K562 (cell line): ENCODE measurements around the gene HSBP1L1. TPM values are rescaled to one million over a fixed set of nuclear protein-coding genes. Genes with fewer than 3 reads are reported as not detected.
A peak's percentile ranks its signal among the peaks of the same experiment; 100 is the strongest.

Source experiments
- ATAC-seq: fragments of 200-7000 bp; cut with Tn5 transposase; 3 replicates; pipeline ENCODE4 v1.9.1; 2020; ENCODE audit warnings: moderate library complexity
- Bru-seq: library from RNA; stranded (reverse); fragments of 400-500 nt; gene quantifications from one replicate; lab custom pipeline; 2021; lab: Mats Ljungman, UMichigan
- BruChase-seq, 2 experiments: library from RNA; stranded (reverse); fragments of 400-500 nt; gene quantifications; one replicate each; lab custom pipeline; 2021; lab: Mats Ljungman, UMichigan
- BruUV-seq: library from RNA; stranded (reverse); fragments of 400-500 nt; replicated peaks from 2 replicates; lab custom pipeline; 2021; lab: Mats Ljungman, UMichigan
- CTCF ChIA-PET: fragments of 300-600 bp; formaldehyde crosslinking; extraction: SDS; loops from one replicate; lab custom pipeline; 2021; ENCODE audit warnings: low intra/inter-chr PET ratio; lab: Yijun Ruan, JAX
- POLR2A ChIA-PET: fragments of 300-600, 350-650 bp; sonication (Branson Sonifier 250); formaldehyde crosslinking; extraction: SDS; loops from one replicate; lab custom pipeline; 2021; ENCODE audit warnings: antibody characterized with exemption, inconsistent platforms; lab: Yijun Ruan, JAX
- DNase-seq, 4 experiments: peaks; one replicate each; pipeline versions ENCODE4 v3.0.0 to v3.0.0-alpha.2; 2011 to 2018; ENCODE audit warnings: low spot score in 3 of 4, mixed read lengths in 3 of 4; ENCODE audit errors: extremely low read depth in 1 of 4
- FAIRE-seq: peaks from 2 replicates; lab custom pipeline; 2011; peaks lifted over from hg19 to GRCh38; lab: Jason Lieb, UNC
- H2AFZ ChIP-seq: 2 replicates; pipeline ENCODE4 v1.6.0; 2011; ENCODE audit warnings: low read depth, low read length, control low read depth, inconsistent platforms
- H3K27ac ChIP-seq: fragments of 200-600 bp; 3 replicates; pipeline ENCODE4 v1.8.0; 2011; ENCODE audit warnings: low read depth, mild to moderate bottlenecking, control low read depth, inconsistent platforms, low read length, moderate library complexity, mixed read lengths; ENCODE audit errors: extremely low read depth
- H3K27me3 ChIP-seq, 2 experiments: fragments of 300-600 bp in 1 of 2; 2 replicates in 1 of 2; 3 replicates in 1 of 2; pipeline versions ENCODE4 v1.6.0 to v1.8.0; 2011; ENCODE audit warnings: inconsistent platforms in 2 of 2, low read length in 2 of 2, mild to moderate bottlenecking in 1 of 2, mixed read lengths in 1 of 2, moderate library complexity in 1 of 2; ENCODE audit not compliant: control insufficient read depth in 2 of 2, insufficient read depth in 2 of 2
- H3K36me3 ChIP-seq: fragments of 300-600 bp; 3 replicates; pipeline ENCODE4 v1.8.0; 2011; ENCODE audit warnings: mild to moderate bottlenecking, low read length, inconsistent platforms; ENCODE audit not compliant: control insufficient read depth, insufficient read depth
- H3K4me1 ChIP-seq, 2 experiments: fragments of 200-600 bp in 1 of 2; replicated peaks in 1 of 2; 2 replicates in 1 of 2; 3 replicates in 1 of 2; pipeline versions ENCODE4 v1.5.1 to v1.8.0; 2011; ENCODE audit warnings: inconsistent platforms in 2 of 2, low read length in 2 of 2, mild to moderate bottlenecking in 1 of 2, mixed read lengths in 1 of 2, moderate library complexity in 1 of 2; ENCODE audit not compliant: control insufficient read depth in 2 of 2, insufficient read depth in 2 of 2
- H3K4me2 ChIP-seq: 2 replicates; pipeline ENCODE4 v1.6.1; 2011; ENCODE audit warnings: low read length, control low read depth, inconsistent platforms, mixed read lengths; ENCODE audit not compliant: insufficient read depth
- H3K4me3 ChIP-seq: fragments of 200-600 bp; sonication (generic), shearing (Covaris generic); 2 replicates; pipeline ENCODE4 v1.5.1; 2016; ENCODE audit warnings: control low read depth, inconsistent platforms
- H3K79me2 ChIP-seq: fragments of 200-600 bp; 3 replicates; pipeline ENCODE4 v1.8.0; 2011; ENCODE audit warnings: low read length, inconsistent platforms; ENCODE audit not compliant: control insufficient read depth, insufficient read depth
- H3K9ac ChIP-seq, 2 experiments: 2 replicates each; pipeline versions ENCODE4 v1.6.0 to v1.6.1; 2011; ENCODE audit warnings: low read depth in 2 of 2, low read length in 2 of 2, control low read depth in 1 of 2, inconsistent platforms in 1 of 2, mild to moderate bottlenecking in 1 of 2, mixed read lengths in 1 of 2; ENCODE audit not compliant: insufficient read depth in 1 of 2
- H3K9me1 ChIP-seq: one replicate; pipeline ENCODE4 v1.6.0; 2011; ENCODE audit warnings: inconsistent platforms, mild to moderate bottlenecking, low read length, moderate library complexity; ENCODE audit not compliant: control insufficient read depth, insufficient read depth
- H3K9me3 ChIP-seq: replicated peaks from 2 replicates; pipeline ENCODE4 v1.5.1; 2011; ENCODE audit warnings: low read depth, low read length, inconsistent platforms; ENCODE audit not compliant: control insufficient read depth, insufficient read depth
- H4K20me1 ChIP-seq: replicated peaks from 2 replicates; pipeline ENCODE4 v1.6.1; 2011; ENCODE audit warnings: low read length, inconsistent platforms, mixed read lengths; ENCODE audit not compliant: control insufficient read depth, insufficient read depth
- HMG20A ChIP-seq: fragments of 450-650 bp; formaldehyde crosslinking; conservative IDR thresholded peaks from 2 replicates; pipeline ENCODE4 v1.4.0; 2020; ENCODE audit warnings: mild to moderate bottlenecking, mixed read lengths
- POLR2G ChIP-seq: fragments of 200-400 bp; formaldehyde crosslinking; IDR thresholded peaks from 2 replicates; pipeline ENCODE4 v1.6.1; 2017; ENCODE audit warnings: low read depth, mild to moderate bottlenecking, antibody characterized with exemption, low read length, moderate library complexity
- TAL1 ChIP-seq: fragments of 450-650 bp; IDR thresholded peaks from 2 replicates; pipeline ENCODE4 v1.6.1; 2016; ENCODE audit warnings: mild to moderate bottlenecking
- ZFP36 ChIP-seq: fragments of 150-350 bp; IDR thresholded peaks from 2 replicates; pipeline ENCODE4 v1.6.1; 2018; ENCODE audit warnings: low read length, low read depth; ENCODE audit not compliant: partially characterized antibody
- WGBS: fragments of 100-300 bp; shearing (Covaris generic); methylation state at CpG from one replicate; pipeline ENCODE4 v1.1.6; 2016; ENCODE audit warnings: low coverage, mixed read lengths; ENCODE audit not compliant: insufficient coverage; ENCODE audit errors: missing lambda C conversion rate; 5-methylcytosine and 5-hydroxymethylcytosine counted together
- in situ Hi-C: fragments of 300-500 bp; cut with MboI; formaldehyde crosslinking; loops from 4 replicates; pipeline ENCODE4 v1.15.0; 2018; ENCODE audit warnings: inconsistent platforms, mixed read lengths
- intact Hi-C: fragments of 100-400 bp; cut with micrococcal nuclease; formaldehyde crosslinking; loops from 2 replicates; pipeline ENCODE4 v1.14.2; 2022
- long read RNA-seq, 3 experiments: library from polyadenylated mRNA in 2 of 3; library from RNA in 1 of 3; unstranded in 2 of 3; stranded (forward) in 1 of 3; transcript quantifications; one replicate each; pipeline ENCODE4 v2.0.0, GENCODE V29; 2019 to 2022
- polyA minus RNA-seq, 3 experiments: library from RNA; depleted of rRNA, polyadenylated mRNA; stranded (reverse); fragments of >200 nt; gene quantifications; 2 replicates each; pipeline ENCODE4 v1.2.3, GENCODE V29; 2011
- polyA plus RNA-seq, 8 experiments: library from polyadenylated mRNA; depleted of rRNA in 4 of 8; stranded (reverse) in 5 of 8; unstranded in 3 of 8; fragments of >200 nt; fragmentation: Nextera tagmentation in 2 of 8; fragmentation: Illumina TruSeq in 1 of 8; extraction: Ambion mirVana in 2 of 8; extraction: Trizol in 1 of 8; gene quantifications; 2 replicates each; pipeline versions ENCODE4 v1.2.1 to v1.2.3, GENCODE V29; 2011 to 2014; ENCODE audit warnings: inconsistent platforms in 1 of 8, missing spikeins in 1 of 8
- total RNA-seq, 7 experiments: library from RNA; depleted of rRNA in 6 of 7; stranded (reverse); fragments of >200 nt in 6 of 7; fragmentation: Illumina TruSeq in 2 of 7; extraction: Trizol in 2 of 7; gene quantifications; 2 replicates each; pipeline versions ENCODE4 v1.2.1 to v1.2.3, GENCODE V29; 2011 to 2021; ENCODE audit warnings: low replicate concordance in 1 of 7

HSBP1L1 gene
- total RNA-seq (2011; cell fraction: chromatin; rRNA removed; ENCODE audit: low replicate concordance) = not detected in 2 replicates
- not detected in 2 replicates for total RNA-seq (2011; cell fraction: nucleolus; rRNA removed)
- not detected in 2 replicates for total RNA-seq (2011; cell fraction: nucleoplasm; rRNA removed)
- not detected in 2 replicates for total RNA-seq (2014; rRNA removed)
- total RNA-seq (2014; rRNA removed; fragmentation: Illumina TruSeq; extraction: Trizol) = not detected in 2 replicates
- not detected in 2 replicates for total RNA-seq (2015; rRNA removed; fragmentation: Illumina TruSeq; extraction: Trizol)
- total RNA-seq (2021) = not detected in 2 replicates
- not detected in 2 replicates for polyA plus RNA-seq (2011; rRNA removed)
- not detected in 2 replicates for polyA plus RNA-seq (2011; cell fraction: cytosol; rRNA removed)
- not detected in 2 replicates for polyA plus RNA-seq (2011; cell fraction: nucleus; rRNA removed)
- polyA plus RNA-seq (2012) = 0.91 and 1.2 TPM in 2 replicates
- polyA plus RNA-seq (2014; fragmentation: Illumina TruSeq; extraction: Trizol) = not detected in 2 replicates
- under 1 TPM; 0.24 to 0.36 TPM for polyA plus RNA-seq (2014; fragmentation: Nextera tagmentation; extraction: Ambion mirVana)
- polyA plus RNA-seq (2014; rRNA removed) = not detected in 2 replicates
- polyA minus RNA-seq (2011; rRNA and poly(A)+ RNA removed) = not detected in 2 replicates
- polyA minus RNA-seq (2011; cell fraction: cytosol; rRNA and poly(A)+ RNA removed) = not detected in 2 replicates
- not detected in 2 replicates for polyA minus RNA-seq (2011; cell fraction: nucleus; rRNA and poly(A)+ RNA removed)
- percentile 24 among the genes with signal in this experiment for Bru-seq, nascent RNA
- BruChase-seq, experiment 1, labeled RNA remaining after a 2-hour chase = percentile 22 among the genes with signal in this experiment
- BruChase-seq, experiment 2, labeled RNA remaining after a 6-hour chase = percentile 25 among the genes with signal in this experiment
- long read RNA-seq, experiment 1 = 0 reads
- long read RNA-seq, experiment 2 = 0 reads
- long read RNA-seq, experiment 3 = 0 reads

GRCh38 chr18:79964330-79965118 is at the start of gene HSBP1L1:
Gene HSBP1L1 (plus strand): TSS chr18:79964643. CDS start chr18:79964736, 93 bp downstream.
- peaks cover 15 to 29% of the 10 kb centered on the region in 2 experiments; a peak in 4 of 5 replicates for H3K4me1 ChIP-seq
- CTCF ChIA-PET = no interaction called here

More at GRCh38 chr18:79964330-79965118, at the start of gene HSBP1L1:
- POLR2A ChIA-PET = no interaction called here
- Histone ChIP-seq H3K36me3 (0 out of 3 replicates have a peak, but pooled peaks cover 3% of the 10 kb centered on the region), H3K9ac (no peak within 1 kb of the TSS), H3K27ac (no peak within 1 kb of the TSS), H3K9me3 (no peaks in the 10 kb centered on the region), H3K4me2 (no peak within 1 kb of the TSS), H3K9me1 (no peaks in the 10 kb centered on the region), H2AFZ (no peak within 1 kb of the TSS), H3K27me3 (no peaks in the 10 kb centered on the region), H4K20me1 (no peaks in the 10 kb centered on the region), H3K4me3 (no peak within 1 kb of the TSS), H3K79me2 (no peaks in the 10 kb centered on the region)
- TF ChIP-seq ZFP36 (no peak), HMG20A (CRISPR knock-in tag) (no peak), TAL1 (no peak), POLR2G (peak; percentile 57; the same call in 1 of the 2 replicates)
- ATAC-seq = no peak
- 100% methylated on average over 2 of the region's 73 CpGs for WGBS
- no peak for FAIRE-seq
- BruUV-seq = no TSS peak
- in situ Hi-C loops = no loop called here
- no peak for DNase-seq
- intact Hi-C loops = no loop called here
